Activated CD4-positive, CD25-positive, alpha-beta regulatory T cell treated with anti-CD3 and anti-CD28 coated beads, Interleukin-2, amount 50 U/mL, for 16 hours (primary cell): Measurements from ENCODE around the gene CCDC146.
A peak's percentile ranks its signal among the peaks of the same experiment; 100 is the strongest.
"Not testable (repeated sequence)": the region's sequence is repeated elsewhere in the genome, so short reads cannot be mapped to it uniquely, and the experiment has no call there.

ENCODE experiments used
- DNase-seq: peaks from one replicate; pipeline ENCODE4 v3.0.0-alpha.2; 2020; ENCODE audit warnings: low read depth, low spot score

CCDC146 gene, protein sequence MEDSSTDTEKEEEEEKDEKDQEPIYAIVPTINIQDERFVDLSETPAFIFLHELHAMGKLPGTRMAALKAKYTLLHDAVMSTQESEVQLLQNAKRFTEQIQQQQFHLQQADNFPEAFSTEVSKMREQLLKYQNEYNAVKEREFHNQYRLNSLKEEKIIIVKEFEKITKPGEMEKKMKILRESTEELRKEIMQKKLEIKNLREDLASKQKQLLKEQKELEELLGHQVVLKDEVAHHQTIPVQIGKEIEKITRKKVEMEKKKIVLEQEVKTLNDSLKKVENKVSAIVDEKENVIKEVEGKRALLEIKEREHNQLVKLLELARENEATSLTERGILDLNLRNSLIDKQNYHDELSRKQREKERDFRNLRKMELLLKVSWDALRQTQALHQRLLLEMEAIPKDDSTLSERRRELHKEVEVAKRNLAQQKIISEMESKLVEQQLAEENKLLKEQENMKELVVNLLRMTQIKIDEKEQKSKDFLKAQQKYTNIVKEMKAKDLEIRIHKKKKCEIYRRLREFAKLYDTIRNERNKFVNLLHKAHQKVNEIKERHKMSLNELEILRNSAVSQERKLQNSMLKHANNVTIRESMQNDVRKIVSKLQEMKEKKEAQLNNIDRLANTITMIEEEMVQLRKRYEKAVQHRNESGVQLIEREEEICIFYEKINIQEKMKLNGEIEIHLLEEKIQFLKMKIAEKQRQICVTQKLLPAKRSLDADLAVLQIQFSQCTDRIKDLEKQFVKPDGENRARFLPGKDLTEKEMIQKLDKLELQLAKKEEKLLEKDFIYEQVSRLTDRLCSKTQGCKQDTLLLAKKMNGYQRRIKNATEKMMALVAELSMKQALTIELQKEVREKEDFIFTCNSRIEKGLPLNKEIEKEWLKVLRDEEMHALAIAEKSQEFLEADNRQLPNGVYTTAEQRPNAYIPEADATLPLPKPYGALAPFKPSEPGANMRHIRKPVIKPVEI

DNA sequence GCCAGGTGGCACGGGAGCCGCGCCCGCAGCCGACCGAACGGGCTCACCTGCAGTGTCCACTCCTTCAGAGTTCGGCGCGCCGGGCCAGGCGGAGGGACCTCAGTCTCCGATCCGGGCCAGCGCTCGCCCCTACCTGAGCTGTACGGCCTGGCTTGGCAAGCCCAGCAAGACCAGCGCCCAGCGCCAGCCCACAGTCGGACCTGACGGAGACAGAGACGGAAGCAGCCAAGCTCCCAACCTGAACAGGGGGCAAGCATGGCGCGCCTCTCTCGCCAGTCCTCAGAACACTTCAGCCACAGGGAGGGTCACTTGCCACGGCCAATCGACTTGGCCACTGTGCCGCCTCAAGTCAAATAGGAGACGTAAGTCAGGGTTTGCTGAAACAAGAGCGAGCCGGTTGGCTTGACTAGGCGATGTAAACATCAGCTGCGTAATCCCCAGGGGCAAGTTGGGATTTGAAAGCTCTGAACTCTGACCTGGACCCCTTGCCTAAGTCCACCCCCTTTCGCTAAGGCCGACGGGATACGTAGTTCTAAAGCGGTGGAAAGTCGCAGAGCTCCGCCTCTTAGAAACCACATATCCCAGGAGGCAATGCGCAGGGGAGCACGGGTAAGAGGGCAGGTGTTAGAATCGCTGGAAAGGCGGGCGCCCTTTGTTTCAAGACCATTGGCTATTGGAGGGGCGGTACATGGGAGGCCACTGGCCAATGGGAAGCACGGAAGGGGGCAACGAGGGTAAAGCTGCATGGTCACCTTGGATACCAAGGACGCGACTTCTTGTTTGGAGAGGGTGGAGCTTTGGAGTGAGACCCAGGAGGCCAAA is at the start of gene CCDC146:
CCDC146 (plus strand) TSS at position 756 of the 822 bp plus-strand sequence. CDS start 45,054 bp downstream, outside the sequence.
- peak; percentile 94 for DNase-seq

DNA sequence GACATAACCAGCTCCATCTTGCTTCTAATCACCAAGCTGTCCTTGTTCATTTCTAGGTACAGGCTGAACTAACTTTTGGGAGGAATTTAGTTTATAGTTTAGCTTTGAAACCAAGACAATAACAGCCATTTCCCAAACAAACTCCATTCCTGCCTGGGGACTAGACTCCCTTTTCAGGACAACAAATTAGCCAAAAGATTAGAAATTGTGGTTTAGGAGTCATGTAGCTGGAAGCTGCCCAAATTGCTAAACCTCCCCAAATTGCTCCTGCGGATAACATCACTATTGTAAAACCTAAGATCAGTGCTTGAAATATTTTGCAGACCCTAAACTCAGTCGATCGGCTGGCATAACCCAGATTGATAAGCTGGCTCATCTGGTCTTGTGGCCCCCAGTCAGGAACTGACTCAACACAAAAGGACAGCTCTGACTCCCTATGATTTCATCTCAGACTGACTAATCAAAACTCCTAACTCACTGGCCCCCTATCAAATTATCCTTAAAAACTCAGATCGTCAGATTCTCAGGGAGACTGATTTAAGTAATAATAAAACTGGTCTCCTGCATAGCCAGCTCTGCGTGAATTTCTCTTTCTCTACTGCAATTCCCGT is 47.5 kb upstream of the CCDC146 start:
- DNase-seq: not testable (repeated sequence)

DNA sequence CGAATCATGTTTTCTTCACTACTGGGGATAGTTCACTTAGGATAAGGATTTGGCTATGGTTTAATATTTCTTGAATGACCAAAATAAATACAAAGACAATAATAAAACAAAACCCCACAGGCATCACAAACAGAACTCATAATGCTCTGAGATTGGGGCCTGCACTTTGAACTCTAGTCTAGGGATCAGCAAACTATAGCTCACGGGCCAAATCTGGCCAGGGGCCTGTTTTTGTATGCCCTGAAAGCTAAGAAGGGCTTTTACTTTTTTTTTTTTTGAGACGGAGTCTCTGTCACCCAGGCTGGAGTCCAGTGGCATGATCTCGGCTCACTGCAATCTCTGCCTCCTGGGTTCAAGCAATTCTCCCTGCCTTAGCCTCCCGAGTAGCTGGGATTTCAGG is 45.4 kb upstream of the CCDC146 start:
- not testable (repeated sequence) for DNase-seq

DNA sequence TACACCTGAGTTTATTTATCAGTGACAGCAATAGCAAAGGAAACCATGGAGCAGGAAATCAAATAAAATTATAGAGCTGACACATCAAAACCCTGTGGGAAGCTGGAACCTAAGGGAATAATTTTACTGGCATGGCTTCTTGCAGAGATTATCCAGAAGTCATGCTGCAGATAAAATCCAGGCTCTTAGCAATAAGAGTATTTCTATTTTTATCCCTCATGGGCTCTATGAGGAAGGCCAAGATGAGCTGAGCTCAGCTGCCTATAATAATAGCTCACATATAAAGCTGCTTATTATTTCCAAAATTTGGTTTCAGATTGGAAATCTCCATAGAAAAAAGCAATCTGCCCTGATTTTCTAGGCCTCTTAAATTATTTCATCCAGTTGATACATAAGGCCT is 43.3 kb upstream of the CCDC146 start:
- DNase-seq: not testable (repeated sequence)

DNA sequence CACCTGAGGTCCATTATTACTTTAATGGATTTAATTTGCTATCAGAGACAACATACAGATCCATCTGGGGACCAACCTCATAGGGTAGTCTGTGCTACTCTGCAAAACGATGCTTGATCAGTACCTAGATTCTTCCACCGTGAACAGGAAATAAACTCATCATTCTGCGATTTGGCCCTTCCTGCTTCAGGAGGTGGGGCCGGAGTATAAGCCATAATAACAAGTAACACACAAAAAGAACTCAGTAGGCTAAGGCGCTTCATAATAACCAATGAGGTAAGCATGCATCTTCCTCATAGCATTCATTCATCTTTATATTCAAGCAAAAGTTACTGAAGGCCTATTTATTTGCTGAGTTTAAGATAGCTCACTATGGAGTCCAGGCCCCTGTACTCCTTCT is 42.8 kb upstream of the CCDC146 start:
- not testable (repeated sequence) for DNase-seq

DNA sequence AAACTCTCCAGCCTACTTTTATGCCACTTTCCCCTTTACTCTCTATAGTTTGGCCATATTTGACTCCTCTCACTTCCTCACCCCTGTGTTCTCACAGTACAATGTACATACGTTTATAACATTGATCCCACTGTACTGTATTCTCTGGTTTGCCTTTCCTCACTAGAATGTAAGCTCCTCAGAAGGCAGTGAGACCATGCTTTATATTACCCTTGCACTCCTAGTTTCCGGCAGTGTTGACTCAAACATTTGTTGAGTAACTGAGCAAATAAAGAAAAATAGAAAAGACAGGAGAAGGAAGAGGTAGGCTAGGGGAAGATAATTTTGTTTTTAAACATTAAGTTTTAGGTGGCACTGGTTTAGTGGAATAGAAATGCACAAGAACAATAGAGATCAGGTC is 42.2 kb upstream of the CCDC146 start:
- not testable (repeated sequence) for DNase-seq

DNA sequence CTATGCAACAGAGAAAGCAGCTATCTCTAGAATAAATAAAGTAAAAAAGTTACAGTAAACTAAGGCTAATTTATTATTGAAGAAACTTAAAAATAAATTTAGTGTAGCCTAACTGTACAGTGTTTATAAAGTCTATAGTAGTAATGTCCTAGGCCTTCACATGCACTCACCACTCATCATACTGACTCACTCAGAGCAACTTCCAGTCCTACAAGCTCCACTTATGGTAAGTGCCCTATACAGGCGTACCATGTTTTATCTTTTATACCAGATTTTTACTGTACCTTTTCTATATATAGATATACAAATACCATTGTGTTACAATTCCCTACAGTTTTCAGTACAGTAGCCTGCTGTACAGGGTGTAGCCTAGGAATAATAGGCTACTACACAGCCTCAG is 40.2 kb upstream of the CCDC146 start:
- not testable (repeated sequence) for DNase-seq

DNA sequence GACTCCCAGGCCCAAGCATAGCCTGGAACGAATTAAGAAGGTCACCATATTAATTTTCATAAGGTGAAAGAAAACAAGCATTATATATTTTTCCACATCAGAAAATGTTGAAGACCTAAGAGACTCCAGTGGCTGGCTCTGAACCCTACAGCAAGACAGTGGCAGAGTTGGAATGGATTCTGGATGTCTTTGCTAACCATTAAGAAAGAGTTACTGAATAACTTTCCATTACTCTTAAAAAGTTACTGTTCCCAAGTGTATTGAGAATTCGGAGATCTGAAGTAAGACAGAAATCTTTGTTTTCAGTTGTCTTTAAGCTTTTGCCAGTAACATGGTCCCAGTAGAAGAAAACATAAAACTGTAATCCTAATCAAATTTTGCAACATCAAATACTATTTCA is 30.1 kb upstream of the CCDC146 start:
- DNase-seq: not testable (repeated sequence)

DNA sequence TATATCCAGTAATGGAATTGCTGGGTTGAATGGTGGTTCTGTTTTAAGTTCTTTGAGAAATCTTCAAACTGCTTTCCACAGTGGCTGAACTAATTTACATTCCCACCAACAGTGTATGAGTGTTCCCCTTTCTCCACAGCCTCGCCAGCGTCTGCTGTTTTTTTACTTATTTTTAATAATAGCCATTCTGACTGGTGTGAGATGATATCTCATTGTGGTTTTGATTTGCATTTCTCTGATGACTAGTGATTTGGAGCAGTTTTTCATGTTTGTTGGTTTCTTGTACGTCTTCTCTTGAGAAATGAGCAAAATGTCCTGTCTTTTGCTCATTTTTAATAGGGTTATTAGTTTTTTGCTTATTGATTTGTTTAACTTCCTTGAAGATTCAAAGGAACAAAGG is 21.9 kb upstream of the CCDC146 start:
- not testable (repeated sequence) for DNase-seq

DNA sequence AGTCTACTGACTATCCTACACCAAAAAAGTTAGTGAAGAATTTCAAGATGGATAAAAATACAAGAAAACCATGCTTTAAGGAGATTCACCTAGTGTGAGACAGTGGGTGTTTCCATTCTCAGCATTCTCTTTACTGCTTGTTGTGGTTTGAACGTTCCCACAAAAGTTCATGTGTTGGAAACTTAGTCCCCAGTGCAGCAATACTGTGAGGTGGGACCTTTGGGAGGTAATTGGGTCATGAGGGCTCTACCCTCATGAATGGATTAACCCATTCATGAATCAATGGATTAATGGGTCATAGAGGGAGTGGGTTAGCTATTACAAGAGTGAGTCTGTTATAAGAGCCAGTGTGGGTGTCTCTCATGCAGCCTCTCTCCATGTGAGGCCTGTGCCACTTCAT is 21.2 kb upstream of the CCDC146 start:
- DNase-seq: not testable (repeated sequence)

DNA sequence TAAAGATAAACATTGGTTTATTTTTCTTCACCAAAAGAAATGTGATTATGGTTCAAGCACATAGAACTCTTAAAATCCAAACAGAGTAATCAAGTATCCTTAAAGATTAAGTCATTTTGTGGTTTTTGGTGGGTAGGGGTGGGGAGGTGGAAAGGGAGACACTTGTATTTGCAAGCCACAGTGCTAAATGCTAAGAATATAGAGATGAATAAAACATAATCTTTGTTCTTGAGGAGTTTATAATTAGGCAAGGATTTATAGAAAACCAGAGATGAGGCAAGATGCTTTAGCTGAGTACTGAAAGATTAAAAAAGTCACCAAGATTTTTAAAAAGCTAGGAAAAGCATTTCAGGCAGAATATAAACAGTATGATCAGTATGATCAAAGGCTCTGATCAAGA is 19.7 kb upstream of the CCDC146 start:
- not testable (repeated sequence) for DNase-seq

DNA sequence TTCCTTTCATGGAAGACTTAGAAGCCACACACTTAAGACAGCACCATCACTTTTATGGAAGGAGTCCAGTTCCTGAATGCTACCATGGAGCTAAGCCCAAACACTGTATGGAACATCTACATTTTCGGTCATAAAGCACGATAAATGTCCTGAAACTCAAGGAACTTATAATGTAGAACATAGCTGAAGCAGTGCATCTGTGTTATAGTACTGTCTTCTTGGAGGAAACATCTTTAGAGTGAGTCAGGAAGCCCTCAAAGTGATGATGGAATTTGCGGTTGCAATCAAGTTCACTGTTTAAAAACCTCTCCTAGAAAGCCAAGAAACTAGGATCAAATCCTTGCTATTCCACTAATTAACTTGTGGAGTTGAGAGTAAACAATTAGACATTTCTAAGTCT is 16.5 kb upstream of the CCDC146 start:
- not testable (repeated sequence) for DNase-seq

DNA sequence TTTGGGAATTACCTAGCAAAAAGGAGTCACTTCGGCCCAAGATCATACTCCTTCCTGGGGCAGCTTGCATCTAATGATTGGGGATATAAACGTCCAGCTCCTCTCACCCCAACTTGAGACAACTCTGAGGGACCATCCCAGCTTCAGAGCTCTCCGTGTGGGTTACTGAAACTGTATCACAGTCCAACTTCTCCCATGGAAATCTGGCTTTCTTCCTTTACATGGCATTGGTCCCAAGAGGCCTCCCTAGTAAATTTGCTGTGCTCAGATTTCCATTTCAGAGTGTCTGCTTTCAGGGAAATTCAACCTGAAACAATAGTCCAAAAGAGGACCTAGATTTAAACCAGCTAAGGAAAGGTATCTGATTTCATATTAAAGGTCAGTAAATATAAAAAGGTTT is 14.8 kb upstream of the CCDC146 start:
- DNase-seq: not testable (repeated sequence)

DNA sequence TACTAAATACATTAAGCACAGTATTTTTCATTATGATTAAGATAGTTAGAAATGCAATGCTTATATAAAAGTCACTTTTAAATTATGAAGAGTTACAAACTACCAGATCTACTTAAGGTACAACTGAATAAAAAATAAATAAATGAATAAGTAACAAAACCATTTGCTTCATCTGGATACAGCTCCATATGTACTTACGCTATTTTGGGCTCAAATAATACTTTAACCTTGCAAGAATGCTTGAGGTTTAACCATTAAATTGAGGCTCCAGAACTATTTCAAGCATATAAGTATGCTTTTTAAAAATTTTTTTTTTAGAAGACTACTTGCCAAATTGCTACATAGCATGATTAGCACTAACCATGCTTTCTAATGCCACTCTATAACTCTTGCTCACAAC is 14.1 kb upstream of the CCDC146 start:
- DNase-seq: not testable (repeated sequence)

DNA sequence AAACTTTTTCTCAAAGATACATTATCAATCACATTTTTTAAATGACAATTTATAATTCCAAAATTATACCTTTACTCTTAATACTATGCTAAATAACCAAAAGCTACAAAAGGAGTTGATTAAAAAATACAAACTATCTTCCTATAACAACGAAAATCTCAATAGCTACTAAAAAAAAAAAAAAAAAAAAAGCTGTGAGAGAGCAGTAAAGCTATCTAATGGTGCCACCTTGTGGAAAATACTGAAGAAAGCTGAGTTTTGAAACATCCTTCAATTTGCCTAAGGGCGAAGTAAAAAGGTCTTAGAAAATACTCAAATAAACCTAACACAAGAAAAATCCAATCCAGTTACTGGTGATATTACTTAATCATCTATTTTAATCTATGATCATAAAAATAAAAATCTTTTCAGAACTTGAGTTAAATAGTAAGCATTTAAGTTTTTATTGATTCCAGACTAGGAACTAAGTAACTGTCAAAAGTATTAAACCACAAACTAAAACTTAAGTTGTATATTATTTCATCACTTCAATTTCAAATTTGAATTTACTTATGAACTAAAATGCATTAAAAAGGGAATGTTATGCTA is 9.6 kb upstream of the CCDC146 start:
- DNase-seq: not testable (repeated sequence)

DNA sequence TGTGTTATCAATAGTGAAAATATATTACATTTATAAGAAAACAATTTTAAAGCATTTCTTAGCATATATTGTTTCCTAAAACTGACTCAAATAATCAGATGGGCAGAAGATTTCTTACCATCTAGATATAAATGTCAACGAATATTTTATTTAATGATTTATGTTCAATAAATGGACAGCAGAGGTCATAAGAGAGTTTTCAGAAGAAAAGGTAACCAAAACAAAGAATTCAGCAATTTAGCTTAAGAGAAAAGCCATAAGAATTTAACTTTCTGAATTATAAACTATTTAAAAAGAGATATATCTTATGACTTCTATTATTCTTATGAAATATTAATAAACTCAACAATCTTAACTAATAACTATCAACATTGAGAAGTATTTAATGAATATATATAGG is 3.1 kb downstream of the CCDC146 start:
- not testable (repeated sequence) for DNase-seq

DNA sequence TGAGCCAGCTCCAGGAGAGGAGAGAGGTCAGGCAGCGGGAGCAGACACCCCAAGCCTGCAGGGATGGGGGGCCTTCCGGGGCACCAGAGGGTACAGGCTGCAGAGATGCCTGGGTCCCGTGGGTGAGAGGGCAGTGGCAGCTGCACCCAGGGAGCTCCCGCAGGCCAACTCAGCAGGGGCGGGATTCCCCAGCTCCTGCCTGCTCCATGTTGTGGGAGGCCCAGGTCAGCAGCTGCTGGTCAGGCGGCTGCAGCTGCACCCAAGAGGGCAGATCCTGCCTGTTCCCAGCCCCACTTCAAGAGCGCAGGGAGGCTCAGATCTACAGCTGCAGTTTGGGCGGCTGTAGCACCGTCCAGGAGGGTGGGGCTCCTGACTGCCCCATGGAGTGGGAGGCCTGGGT is 4.6 kb downstream of the CCDC146 start:
- DNase-seq: not testable (repeated sequence)

DNA sequence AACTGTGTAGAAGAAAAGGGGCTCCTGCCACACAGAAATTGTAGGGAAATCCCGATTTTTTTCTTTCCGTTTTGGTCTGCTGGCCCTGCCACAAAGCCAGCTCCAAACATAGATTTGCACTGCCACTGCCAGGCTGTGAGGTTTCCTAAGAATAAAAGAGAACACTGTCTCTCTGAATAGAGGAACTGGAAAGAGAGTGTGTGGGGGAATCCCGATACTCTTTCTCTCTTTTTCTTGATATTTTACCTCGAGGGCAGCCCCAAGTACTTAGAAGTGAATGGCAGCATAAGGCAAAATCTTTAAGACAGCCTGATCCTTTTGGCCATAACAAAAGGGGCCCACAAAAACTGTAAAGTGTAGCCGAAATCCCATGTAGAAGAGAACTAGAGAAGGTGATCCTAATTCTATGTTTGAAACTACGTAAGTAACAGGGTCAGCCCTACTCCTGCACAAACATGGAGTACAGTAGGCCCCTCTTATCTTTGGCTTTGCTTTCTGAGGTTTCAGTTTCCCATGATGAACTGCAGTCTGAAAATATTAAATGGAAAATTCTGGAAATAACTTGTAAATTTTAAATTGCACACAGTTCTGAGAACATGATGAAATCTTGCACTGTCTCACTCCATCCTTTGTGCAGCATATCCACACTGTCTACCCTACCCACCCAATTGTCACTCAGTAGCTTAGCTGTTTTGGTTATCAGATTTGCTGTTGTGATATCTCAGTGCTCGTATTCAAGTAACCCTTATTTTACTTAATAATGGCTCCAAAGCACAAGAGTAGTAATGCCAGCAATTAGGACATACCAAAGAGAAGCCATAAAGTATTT is 6.4 kb downstream of the CCDC146 start:
- DNase-seq: not testable (repeated sequence)

DNA sequence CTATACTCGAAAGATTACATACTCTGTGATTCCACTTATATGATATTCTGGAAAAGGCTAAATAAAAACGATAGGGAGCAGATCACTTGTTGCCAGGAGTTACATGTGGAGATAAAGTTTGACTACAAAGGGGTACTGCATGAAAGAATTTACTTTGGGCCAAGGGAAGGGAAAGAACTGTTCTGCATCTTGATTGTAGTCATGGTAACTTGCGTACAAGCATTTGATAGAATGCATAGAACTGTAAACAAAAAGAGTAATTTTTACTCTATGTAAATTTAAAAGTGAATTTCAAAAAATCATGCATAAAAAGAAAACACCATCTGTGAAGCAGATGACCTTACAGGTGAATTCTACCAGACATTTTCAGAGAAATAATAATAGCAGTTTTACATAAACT is 9.4 kb downstream of the CCDC146 start:
- DNase-seq: not testable (repeated sequence)

DNA sequence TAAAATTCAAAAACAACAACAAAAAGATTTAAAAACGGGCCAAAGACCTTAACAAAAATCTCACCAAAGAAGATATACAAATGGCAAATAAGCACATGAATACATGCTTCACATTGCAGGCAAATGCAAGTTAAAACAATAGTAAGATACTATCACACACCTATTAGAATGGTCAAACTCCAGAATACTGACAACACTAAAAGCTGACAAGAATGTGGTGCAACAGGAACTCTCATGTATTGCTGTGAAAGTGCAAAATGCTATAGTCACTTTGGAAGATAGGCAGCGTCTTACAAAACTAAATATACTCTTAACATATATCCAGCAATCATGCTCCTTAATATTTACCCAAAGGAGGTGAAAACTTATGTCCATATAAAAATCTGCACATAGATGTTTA is 16.3 kb downstream of the CCDC146 start:
- not testable (repeated sequence) for DNase-seq
